GM12878 (cell line): ENCODE results near the gene WDR38. TPM values are rescaled to one million over a fixed set of nuclear protein-coding genes. Genes with fewer than 3 reads are reported as not detected.

ENCODE experiments used
- ATAC-seq: fragments of 200-7000 bp; cut with Tn5 transposase; 3 replicates; pipeline ENCODE4 v1.9.1; 2020; ENCODE audit warnings: mild to moderate bottlenecking, moderate library complexity
- BruUV-seq: library from RNA; stranded (reverse); fragments of 400-500 nt; replicated peaks from 2 replicates; lab custom pipeline; 2021; lab: Mats Ljungman, UMichigan
- CTCF ChIA-PET: fragments of 300-600 bp; sonication (Branson Sonifier 250); formaldehyde crosslinking; extraction: SDS; loops from one replicate; lab custom pipeline; 2021; ENCODE audit warnings: inconsistent platforms; lab: Yijun Ruan, JAX
- POLR2A ChIA-PET: fragments of 350-600 bp; formaldehyde crosslinking; extraction: SDS; loops from one replicate; lab custom pipeline; 2021; ENCODE audit warnings: inconsistent platforms; lab: Charles Lee
- RAD21 ChIA-PET: fragments of 300-600 bp; sonication (Branson Sonifier 250); formaldehyde crosslinking; loops from one replicate; lab custom pipeline; 2023; ENCODE audit warnings: antibody characterized with exemption; ENCODE audit not compliant: unreplicated experiment; lab: Charles Lee
- SMC1A ChIA-PET: fragments of 300-600 bp; sonication (Branson Sonifier 250); formaldehyde crosslinking; loops from one replicate; lab custom pipeline; 2023; ENCODE audit not compliant: unreplicated experiment, uncharacterized antibody; lab: Charles Lee
- DNase-seq: peaks from one replicate; pipeline ENCODE4 v3.0.0-alpha.2; 2011; ENCODE audit warnings: low read depth, low spot score
- FAIRE-seq: peaks from 3 replicates; lab custom pipeline; 2011; peaks lifted over from hg19 to GRCh38; lab: Jason Lieb, UNC
- H2AFZ ChIP-seq: 2 replicates; pipeline ENCODE4 v1.6.0; 2011; ENCODE audit warnings: low read depth, low read length, control low read depth; ENCODE audit not compliant: control insufficient read depth
- H3K27ac ChIP-seq: 2 replicates; pipeline ENCODE4 v1.5.1; 2011; ENCODE audit warnings: control low read depth; ENCODE audit not compliant: control insufficient read depth, insufficient read depth
- H3K27me3 ChIP-seq, 2 experiments: replicated peaks in 1 of 2; 2 replicates each; pipeline versions ENCODE4 v1.6.0 to v1.6.1; 2011; ENCODE audit warnings: low read length in 1 of 2; ENCODE audit not compliant: control insufficient read depth in 2 of 2, insufficient read depth in 2 of 2
- H3K36me3 ChIP-seq, 2 experiments: 2 replicates each; pipeline ENCODE4 v1.5.1; 2011; ENCODE audit warnings: low read length in 1 of 2; ENCODE audit not compliant: control insufficient read depth in 2 of 2, insufficient read depth in 2 of 2
- H3K4me1 ChIP-seq: 2 replicates; pipeline ENCODE4 v1.6.1; 2011; ENCODE audit warnings: mild to moderate bottlenecking, low read length, moderate library complexity, mixed read lengths; ENCODE audit not compliant: control insufficient read depth, insufficient read depth
- H3K4me2 ChIP-seq: 2 replicates; pipeline ENCODE4 v1.6.0; 2011; ENCODE audit warnings: control low read depth; ENCODE audit not compliant: control insufficient read depth, insufficient read depth
- H3K4me3 ChIP-seq: fragments of 200-600 bp; sonication (generic); 2 replicates; pipeline ENCODE4 v1.5.1; 2016
- H3K79me2 ChIP-seq: 2 replicates; pipeline ENCODE4 v1.6.0; 2011; ENCODE audit warnings: low read length; ENCODE audit not compliant: control insufficient read depth, insufficient read depth
- H3K9ac ChIP-seq: 2 replicates; pipeline ENCODE4 v1.8.0; 2011; ENCODE audit warnings: low read length, control low read depth, mixed read lengths; ENCODE audit not compliant: control insufficient read depth, insufficient read depth
- H3K9me3 ChIP-seq: replicated peaks from 3 replicates; pipeline ENCODE4 v1.5.1; 2011; ENCODE audit warnings: mild to moderate bottlenecking, low read length; ENCODE audit not compliant: control insufficient read depth, insufficient read depth
- H4K20me1 ChIP-seq: 2 replicates; pipeline ENCODE4 v1.6.0; 2011; ENCODE audit not compliant: control insufficient read depth, insufficient read depth
- ATF7 ChIP-seq: fragments of 450-650 bp; IDR thresholded peaks from 2 replicates; pipeline ENCODE4 v1.6.1; 2016; ENCODE audit warnings: low read depth, mild to moderate bottlenecking
- CEBPB ChIP-seq, 2 experiments: fragments of 150-350 bp in 1 of 2; IDR thresholded peaks; 2 replicates each; pipeline ENCODE4 v1.6.1; 2012 to 2014; ENCODE audit warnings: low read depth in 2 of 2, low read length in 2 of 2, borderline replicate concordance in 1 of 2, inconsistent platforms in 1 of 2
- EZH2 ChIP-seq: IDR thresholded peaks from 2 replicates; pipeline ENCODE4 v1.6.1; 2012; ENCODE audit warnings: low read depth, mild to moderate bottlenecking, control low read depth, inconsistent platforms, low read length, borderline replicate concordance; ENCODE audit not compliant: control insufficient read depth
- JUNB ChIP-seq: IDR thresholded peaks from 2 replicates; pipeline ENCODE4 v1.6.1; 2016; ENCODE audit warnings: antibody characterized with exemption, mild to moderate bottlenecking
- LARP7 ChIP-seq: fragments of 450-650 bp; IDR thresholded peaks from 2 replicates; pipeline ENCODE4 v1.6.1; 2017; ENCODE audit warnings: mild to moderate bottlenecking
- NFXL1 ChIP-seq: fragments of 450-650 bp; IDR thresholded peaks from 2 replicates; pipeline ENCODE4 v1.6.1; 2017; ENCODE audit warnings: antibody characterized with exemption, mild to moderate bottlenecking, borderline replicate concordance
- NFYA ChIP-seq: IDR thresholded peaks from 2 replicates; pipeline ENCODE4 v1.6.1; 2011; ENCODE audit warnings: low read depth, mild to moderate bottlenecking, low read length, improper control_type of control experiment, borderline replicate concordance
- RELA ChIP-seq: fragments of 450-650 bp; IDR thresholded peaks from 2 replicates; pipeline ENCODE4 v1.8.0; 2014; ENCODE audit warnings: borderline replicate concordance; ENCODE audit not compliant: partially characterized antibody
- SIN3A ChIP-seq: IDR thresholded peaks from 2 replicates; pipeline ENCODE4 v1.6.1; 2012; ENCODE audit warnings: low read depth, low read length, improper control_type of control experiment
- SMAD5 ChIP-seq: IDR thresholded peaks from 2 replicates; pipeline ENCODE4 v1.6.1; 2016; ENCODE audit warnings: antibody characterized with exemption, low read depth
- SP1 ChIP-seq: IDR thresholded peaks from one replicate; pipeline ENCODE4 v1.6.1; 2011; ENCODE audit warnings: low read depth, low read length
- SUZ12 ChIP-seq: fragments of 200-600 bp; sonication (generic); IDR thresholded peaks from one replicate; pipeline ENCODE4 v1.6.1; 2018; ENCODE audit warnings: antibody characterized with exemption, mild to moderate bottlenecking; ENCODE audit not compliant: unreplicated experiment
- ZBED1 ChIP-seq: IDR thresholded peaks from 2 replicates; pipeline ENCODE4 v1.6.1; 2016; ENCODE audit warnings: borderline replicate concordance
- ZZZ3 ChIP-seq: IDR thresholded peaks from 2 replicates; pipeline ENCODE4 v1.6.1; 2011; ENCODE audit warnings: low read depth; ENCODE audit not compliant: control insufficient read depth, insufficient read length
- WGBS: methylation state at CpG from one replicate; pipeline ENCODE4 v1.1.6; 2016; ENCODE audit warnings: low lambda C conversion rate; ENCODE audit not compliant: insufficient replicate concordance, insufficient coverage; ENCODE audit errors: missing lambda C conversion rate; 5-methylcytosine and 5-hydroxymethylcytosine counted together
- in situ Hi-C: fragments of 300-500 bp; cut with MboI; formaldehyde crosslinking; loops from 9 replicates; pipeline ENCODE4 v1.14.3; 2018; ENCODE audit warnings: mixed read lengths
- intact Hi-C: fragments of 100-400 bp; cut with micrococcal nuclease; formaldehyde crosslinking; loops from one replicate; pipeline ENCODE4 v1.14.2; 2022; ENCODE audit not compliant: unreplicated experiment
- polyA plus RNA-seq, 11 experiments: library from polyadenylated mRNA; depleted of rRNA in 4 of 11; unstranded in 6 of 11; stranded (reverse) in 5 of 11; fragments of >200 nt; fragmentation: Nextera tagmentation in 4 of 11; fragmentation: Illumina TruSeq in 1 of 11; extraction: Ambion mirVana in 4 of 11; extraction: Trizol in 1 of 11; gene quantifications; 1 replicate in 1 of 11; 2 replicates in 10 of 11; pipeline versions ENCODE4 v1.2.1 to v1.2.3, GENCODE V29; 2011 to 2016; ENCODE audit warnings: inconsistent platforms in 2 of 11, missing spikeins in 2 of 11, low read depth in 1 of 11
- total RNA-seq, 4 experiments: library from RNA; depleted of rRNA in 3 of 4; stranded (reverse); fragments of >200 nt in 3 of 4; fragmentation: Illumina TruSeq in 1 of 4; extraction: Trizol in 1 of 4; gene quantifications; 2 replicates each; pipeline versions ENCODE4 v1.2.1 to v1.2.3, GENCODE V29; 2013 to 2021
- TF ChIP-seq, protein P1 (sequence below): IDR thresholded peaks from 2 replicates; pipeline ENCODE4 v1.6.1; 2011; ENCODE audit warnings: borderline replicate concordance, low read depth, mild to moderate bottlenecking, moderate library complexity, low read length; ENCODE audit not compliant: insufficient read depth, poor library complexity, severe bottlenecking

WDR38 gene
- total and polyA plus RNA-seq, 10 of the 15 experiments (the other 5 are each of a cell fraction or from before 2014, with no cell fraction given): not detected

DNA sequence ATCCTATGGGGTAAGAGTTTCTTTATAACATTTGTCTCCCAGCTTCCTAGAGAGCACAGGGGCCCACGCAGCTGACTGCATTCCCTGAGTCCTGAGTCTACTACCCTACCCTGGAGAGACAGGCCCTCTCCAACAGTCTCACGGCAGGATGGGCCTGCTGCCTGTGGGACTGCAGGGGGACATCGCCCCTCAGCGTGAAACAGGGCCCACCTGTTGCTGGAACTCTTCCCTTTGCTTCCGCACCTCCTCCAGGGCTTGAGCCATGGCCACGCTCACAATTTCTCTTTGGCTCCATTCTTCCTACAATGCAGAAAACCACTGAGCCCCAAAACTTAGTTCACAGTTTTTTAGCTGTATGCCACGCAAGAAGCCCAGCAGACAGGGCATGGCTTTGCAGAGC is 36.9 kb downstream of the WDR38 start (continued):
- TF ChIP-seq EZH2: no peak
- TF ChIP-seq ATF7: no peak
- TF ChIP-seq SP1: no peak
- no peak for TF ChIP-seq LARP7

DNA sequence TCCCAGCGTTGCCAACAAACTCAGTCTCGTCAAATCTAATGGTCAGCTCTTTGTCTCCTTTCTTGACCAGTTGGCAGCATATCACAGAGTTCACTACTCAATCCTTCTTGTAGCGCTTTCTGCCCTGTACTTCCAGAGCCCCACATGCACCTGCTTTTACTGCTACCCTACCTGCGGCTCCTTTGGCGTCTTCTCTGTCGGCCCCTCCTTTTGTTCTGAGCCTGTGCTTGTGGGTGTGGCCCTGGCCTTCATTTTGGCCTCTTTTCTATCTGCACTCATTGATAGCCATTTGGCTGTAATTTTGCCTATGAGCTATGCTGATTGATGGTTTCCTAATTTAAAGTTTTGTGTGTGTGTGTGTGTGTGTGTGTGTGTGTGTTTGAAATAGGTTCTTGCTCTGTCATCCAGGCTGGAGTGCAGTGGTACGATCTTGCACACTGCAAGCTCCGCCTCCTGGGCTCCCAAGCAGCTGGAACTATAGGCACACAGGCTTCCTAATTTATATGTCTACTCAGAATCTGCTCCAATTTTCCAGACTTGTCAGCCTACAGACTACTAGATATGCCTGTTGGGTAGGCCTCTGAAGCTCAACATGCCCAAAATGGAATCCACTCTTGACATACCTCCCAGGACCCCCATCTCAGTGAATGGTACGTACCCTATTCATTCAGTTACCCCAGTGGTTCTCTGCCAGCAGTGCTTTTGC is 40.9 kb downstream of the WDR38 start:
- H3K27ac ChIP-seq: no peak overlapping the region
- H3K9ac ChIP-seq: no peak overlapping the region
- SMC1A ChIA-PET: interaction anchor here (0.6 to 2.1 kb wide), 12 partner anchors 17 to 1820 kb away, joined by 3 to 8 read pairs (median 4); partner anchors contain the start of genes SCAI and WDR38
- no peak for TF ChIP-seq CEBPB (IDR thresholded peaks at IDR 0.05; ENCODE audit: borderline replicate concordance in 1 of 2, low read depth in 2 of 2, low read length in 2 of 2)
- TF ChIP-seq ZBED1: no peak
- TF ChIP-seq ZZZ3: no peak
- TF ChIP-seq NFYA: no peak
- TF ChIP-seq, protein P1, sequence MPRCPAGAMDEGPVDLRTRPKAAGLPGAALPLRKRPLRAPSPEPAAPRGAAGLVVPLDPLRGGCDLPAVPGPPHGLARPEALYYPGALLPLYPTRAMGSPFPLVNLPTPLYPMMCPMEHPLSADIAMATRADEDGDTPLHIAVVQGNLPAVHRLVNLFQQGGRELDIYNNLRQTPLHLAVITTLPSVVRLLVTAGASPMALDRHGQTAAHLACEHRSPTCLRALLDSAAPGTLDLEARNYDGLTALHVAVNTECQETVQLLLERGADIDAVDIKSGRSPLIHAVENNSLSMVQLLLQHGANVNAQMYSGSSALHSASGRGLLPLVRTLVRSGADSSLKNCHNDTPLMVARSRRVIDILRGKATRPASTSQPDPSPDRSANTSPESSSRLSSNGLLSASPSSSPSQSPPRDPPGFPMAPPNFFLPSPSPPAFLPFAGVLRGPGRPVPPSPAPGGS: no peak
- no peak for TF ChIP-seq RELA
- TF ChIP-seq EZH2: no peak
- no peak for TF ChIP-seq SUZ12
- no peak for TF ChIP-seq SIN3A
- TF ChIP-seq NFXL1: no peak
- no peak for TF ChIP-seq JUNB
- no peak for TF ChIP-seq SMAD5
- CTCF ChIA-PET: interaction anchor here (0.5 to 6.3 kb wide), 19 partner anchors 14 to 482 kb away, joined by 3 to 45 read pairs (median 4); partner anchors contain the start of genes ARPC5L, RPL35, SCAI and WDR38
- H3K4me3 ChIP-seq: no peak overlapping the region
- no peak for FAIRE-seq
- no peaks in the 10 kb centered on the region for H3K9me3 ChIP-seq
- RAD21 ChIA-PET: interaction anchor here (0.8 to 1.2 kb wide), 3 partner anchors 22 to 123 kb away, joined by 3 to 4 read pairs (median 4); partner anchors contain the start of gene NR6A1
- no peaks in the 10 kb centered on the region for H4K20me1 ChIP-seq
- peaks cover 20 to 21% of the 10 kb centered on the region in 2 experiments; a peak in 3 of 4 replicates for H3K36me3 ChIP-seq
- DNase-seq: no peak
- POLR2A ChIA-PET: interaction anchor here (0.8 to 1.7 kb wide), 3 partner anchors 22 to 119 kb away, joined by 3 to 5 read pairs (median 5); no protein-coding TSS in a partner anchor
- no peak overlapping the region for H2AFZ ChIP-seq
- H3K4me2 ChIP-seq: no peak overlapping the region
- BruUV-seq: no TSS peak
- H3K79me2 ChIP-seq: no peaks in the 10 kb centered on the region
- intact Hi-C loops (loop anchor here (1.0 kb wide), 2 partner anchors 40 to 123 kb away; partner anchors contain the start of gene NR6A1), in situ Hi-C loops (no loop called here)
- WGBS: 86% methylated on average over 9 of the region's 9 CpGs
- no peaks in the 10 kb centered on the region for H3K4me1 ChIP-seq
- H3K27me3 ChIP-seq: no peaks in the 10 kb centered on the region
- no peak for ATAC-seq
